Heart left ventricle (tissue), 16 donors: ENCODE results near the gene CHD5. TPM values are rescaled to one million over a fixed set of nuclear protein-coding genes. Genes with fewer than 3 reads are reported as not detected.

Experiments used
- ATAC-seq, 4 donors: fragments of 200-7000 bp; cut with Tn5 transposase; one replicate each; pipeline ENCODE4 v1.9.1; 2020 to 2022; ENCODE audit warnings: moderate library complexity in 4 of 4, mild to moderate bottlenecking in 3 of 4, moderate number of reproducible peaks in 1 of 4
- DNase-seq, 5 donors: peaks; one replicate each; pipeline ENCODE4 v3.0.0-alpha.2; 2020
- H3K27ac ChIP-seq, 12 donors: fragments of 200-600 bp; sonication (generic) in 4 of 12; one replicate each; pipeline versions ENCODE4 v1.5.0 to v1.8.0; 2016 to 2022; ENCODE audit warnings: mild to moderate bottlenecking in 2 of 12
- H3K27me3 ChIP-seq, 9 donors: fragments of 200-600 bp; sonication (generic) in 2 of 9; one replicate each; pipeline versions ENCODE4 v1.5.1 to v1.8.0; 2016 to 2022; ENCODE audit warnings: mild to moderate bottlenecking in 3 of 9
- H3K36me3 ChIP-seq, 9 donors: fragments of 200-600 bp; sonication (generic) in 2 of 9; one replicate each; pipeline versions ENCODE4 v1.5.0 to v1.8.0; 2018 to 2022; ENCODE audit warnings: mild to moderate bottlenecking in 2 of 9
- H3K4me1 ChIP-seq, 12 donors: fragments of 200-600 bp; sonication (generic) in 4 of 12; one replicate each; pipeline versions ENCODE4 v1.5.0 to v1.8.0; 2016 to 2022; ENCODE audit warnings: mild to moderate bottlenecking in 3 of 12
- H3K4me3 ChIP-seq, 12 donors: fragments of 200-600 bp; sonication (generic) in 4 of 12; one replicate each; pipeline versions ENCODE4 v1.5.0 to v1.8.0; 2017 to 2022; ENCODE audit warnings: mild to moderate bottlenecking in 9 of 12, moderate library complexity in 4 of 12
- H3K9me3 ChIP-seq, 12 donors: fragments of 200-600 bp; sonication (generic) in 4 of 12; one replicate each; pipeline versions ENCODE4 v1.5.0 to v1.8.0; 2016 to 2022; ENCODE audit warnings: mild to moderate bottlenecking in 1 of 12
- CTCF ChIP-seq, 12 donors: fragments of 200-600 bp; sonication (generic) in 4 of 12; IDR thresholded peaks; one replicate each; pipeline versions ENCODE4 v1.5.0 to v1.8.0; 2018 to 2022; ENCODE audit warnings: antibody characterized with exemption in 12 of 12, mild to moderate bottlenecking in 5 of 12
- POLR2A ChIP-seq, 2 donors: fragments of 450-650 bp; IDR thresholded peaks; one replicate each; pipeline ENCODE4 v1.6.1; 2017; ENCODE audit warnings: antibody characterized with exemption in 2 of 2, mild to moderate bottlenecking in 2 of 2, moderate library complexity in 2 of 2
- WGBS, 4 donors: extraction: QIAGEN DNeasy Blood & Tissue Kit in 2 of 4; methylation state at CpG; one replicate each; pipeline versions ENCODE4 v1.1.5 to v1.1.7; 2013 to 2018; 5-methylcytosine and 5-hydroxymethylcytosine counted together
- intact Hi-C, 10 donors: fragments of 100-400 bp; cut with DNase I; formaldehyde crosslinking; loops; one replicate each; pipeline versions ENCODE4 v1.11.1 to v1.14.2; 2022
- polyA plus RNA-seq, 2 donors: library from polyadenylated mRNA; stranded (reverse); fragments of 200-250 nt; gene quantifications; one replicate each; pipeline ENCODE4 v1.2.3, GENCODE V29; 2013
- total RNA-seq, 9 donors: library from RNA; depleted of rRNA in 2 of 9; stranded (reverse); fragments of >200 nt in 2 of 9; fragmentation: NEBNext Ultra II Directional in 3 of 9; extraction: Animal tissue kit (Norgen Biotek cat#: 25700) in 3 of 9; gene quantifications; one replicate each; pipeline versions ENCODE4 v1.1.0 to v1.2.4, GENCODE V29; 2016 to 2023
- donor health status: ischemic (EF 13 %, LVEDD 7.1; RV severe dilation, severe dysfunction).
- donor health status: healthy with polysubstance abuse.
- donor health status: DM: no; HTN: yes; CAD: no.
- donor health status: DM: no; HTN: no; CAD: no.
- donor health status: ischemic (EF 25% LVEDD 6.9; RV normal size, moderate dysfunction).
- donor health status: ischemic (EF 25% LVEDD 5.7; RV mildly dilated, moderate dysfunction).
- donor health status: healthy.
- donor health status: DM: yes; HTN: yes; CAD: no.
- donor health status: ischemic (EF 35%, LVEDD 5.7; RV mildly dilated, moderate dysfunction).
- donor health status: nonischemic (EF 11% LVEDD 7.7; RV severe dilation, severe dysfunction).
- donor health status: DM: yes; HTN: yes; CAD: no.
- donor health status: PGD.
- donor health status: ischemic (EF 29% LVEDD 5.4; RV normal size, mild dysfunction).
- donor health status: nonischemic (EF 23%, LVEDD 6.1; RV moderate dilation, normal function).

Gene CHD5
- total and polyA plus RNA-seq, 11 donors = 0.07 to 1.3 (median 0.22) TPM; not detected in 2

- WGBS, 4 donors = 83 to 86% (median 84%) methylated on average over 9 of the region's 9 CpGs
- Histone ChIP-seq H3K27me3 (peaks cover 8 to 35% (median 26%) of the 10 kb centered on the region in 9 donors), H3K9me3 (no peaks in the 10 kb centered on the region), H3K36me3 (no peaks in the 10 kb centered on the region), H3K4me3 (no peak overlapping the region), H3K27ac (no peak overlapping the region), H3K4me1 (peaks cover 0 to 9% (median 0%) of the 10 kb centered on the region in 12 donors)
- TF ChIP-seq POLR2A (IDR thresholded peaks at IDR 0.05) (no peak), CTCF (IDR thresholded peaks at IDR 0.05) (no peak)
- ATAC-seq (no peak), DNase-seq (no peak)
- intact Hi-C loops = no loop called here
Observed at GRCh38 chr1:6151291-6151822, 28.8 kb downstream of the CHD5 start.

DNA sequence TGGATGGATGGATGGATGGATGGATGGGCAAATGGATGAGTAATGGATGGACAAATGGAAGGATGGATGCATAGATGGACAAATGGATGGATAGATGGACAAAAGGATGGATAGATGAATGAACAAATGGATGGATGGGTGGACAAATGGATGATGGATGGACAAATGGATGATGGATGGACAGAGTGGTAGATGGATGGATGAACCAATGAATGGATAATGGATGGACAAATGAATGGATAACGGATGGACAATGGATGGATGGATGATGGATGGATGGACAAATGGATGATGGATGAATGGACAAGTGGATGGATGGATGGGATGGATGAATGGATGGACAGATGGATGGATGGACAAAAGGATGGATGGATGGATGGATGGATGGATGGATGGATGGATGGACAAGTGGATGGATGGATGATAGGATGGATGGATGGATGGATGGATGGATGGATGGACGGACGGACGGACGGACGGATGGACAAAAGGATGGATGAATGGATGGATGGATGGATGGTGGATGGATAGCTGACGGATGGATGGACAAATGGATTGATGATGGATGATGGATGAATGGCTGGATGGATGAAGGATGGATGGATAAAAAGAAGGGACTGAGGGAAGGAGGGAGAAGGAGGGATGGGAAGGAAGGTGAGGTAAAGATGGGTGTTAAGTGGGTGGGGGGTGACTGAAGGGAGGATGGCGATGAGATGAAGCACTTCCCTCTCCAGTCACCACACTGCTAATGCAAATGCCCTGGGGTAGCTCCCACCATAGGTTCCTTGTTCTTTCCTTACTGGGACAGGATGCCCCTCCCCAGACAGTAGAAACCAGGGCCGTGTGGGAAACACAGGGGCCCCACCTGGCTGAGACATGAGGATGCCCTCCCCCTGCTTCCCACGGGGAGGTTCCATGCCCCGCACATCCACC, 29.8 kb downstream of the CHD5 start:
- peaks cover 0 to 9% (median 0%) of the 10 kb centered on the region in 12 donors for H3K4me1 ChIP-seq
- H3K27ac ChIP-seq = no peak overlapping the region
- no peak for ATAC-seq
- H3K4me3 ChIP-seq = no peak overlapping the region
- no peak for DNase-seq
- peaks cover 8 to 42% (median 27%) of the 10 kb centered on the region in 9 donors for H3K27me3 ChIP-seq
- TF ChIP-seq CTCF (IDR thresholded peaks at IDR 0.05) = no peak
- no peak for TF ChIP-seq POLR2A (IDR thresholded peaks at IDR 0.05)
- intact Hi-C loops = no loop called here
- no peaks in the 10 kb centered on the region for H3K9me3 ChIP-seq
- 67 to 90% (median 72%) methylated on average over 11 of the region's 11 CpGs for WGBS, 4 donors
- H3K36me3 ChIP-seq = no peaks in the 10 kb centered on the region

- WGBS, 4 donors = 89 to 97% (median 94%) methylated on average over 1 of the region's 1 CpG
- no peaks in the 10 kb centered on the region for H3K36me3 ChIP-seq
- peaks cover 8 to 42% (median 29%) of the 10 kb centered on the region in 9 donors for H3K27me3 ChIP-seq
- H3K9me3 ChIP-seq = no peaks in the 10 kb centered on the region
- intact Hi-C loops = no loop called here
- no peak overlapping the region for H3K27ac ChIP-seq
- H3K4me1 ChIP-seq = peaks cover 0 to 9% (median 0%) of the 10 kb centered on the region in 12 donors
- no peak for TF ChIP-seq CTCF (IDR thresholded peaks at IDR 0.05)
- TF ChIP-seq POLR2A (IDR thresholded peaks at IDR 0.05) = no peak
- no peak overlapping the region for H3K4me3 ChIP-seq
- ATAC-seq = no peak
- DNase-seq = no peak
Observed at GRCh38 chr1:6149597-6149996, 30.5 kb downstream of the CHD5 start.
